H1 (cell line): ENCODE measurements around the gene ADRM1. TPM values are rescaled to one million over a fixed set of nuclear protein-coding genes. Genes with fewer than 3 reads are reported as not detected.

Experiments used
- CTCF ChIA-PET: fragments of 300-600 bp; sonication (Branson Sonifier 250); formaldehyde crosslinking; loops from one replicate; lab custom pipeline; 2021; ENCODE audit not compliant: partially characterized antibody; lab: Charles Lee
- POLR2A ChIA-PET: fragments of 300-600 bp; sonication (Branson Sonifier 250); formaldehyde crosslinking; loops from one replicate; lab custom pipeline; 2021; ENCODE audit warnings: inconsistent platforms; ENCODE audit not compliant: partially characterized antibody; lab: Charles Lee
- DNase-seq, 2 experiments: peaks; one replicate each; pipeline versions ENCODE4 v3.0.0 to v3.0.0-alpha.2; 2010 to 2022; ENCODE audit warnings: low spot score in 2 of 2, low read depth in 1 of 2, mixed read lengths in 1 of 2
- FAIRE-seq: peaks from 2 replicates; lab custom pipeline; 2011; peaks lifted over from hg19 to GRCh38; lab: Jason Lieb, UNC
- H2AFZ ChIP-seq: 2 replicates; pipeline ENCODE4 v1.8.1; 2012; ENCODE audit warnings: low read length, inconsistent platforms
- H2AK5ac ChIP-seq: 2 replicates; pipeline ENCODE4 v1.6.1; 2013; ENCODE audit warnings: low read depth, low read length
- H2BK120ac ChIP-seq: replicated peaks from 2 replicates; pipeline ENCODE3; 2013; ENCODE audit warnings: low read depth, low read length, inconsistent platforms
- H2BK12ac ChIP-seq: 2 replicates; pipeline ENCODE4 v1.6.1; 2013; ENCODE audit warnings: low read depth, low read length
- H2BK15ac ChIP-seq: 2 replicates; pipeline ENCODE4 v1.6.1; 2013; ENCODE audit warnings: low read length
- H2BK20ac ChIP-seq: 2 replicates; pipeline ENCODE4 v1.6.1; 2013; ENCODE audit warnings: low read length
- H2BK5ac ChIP-seq: 2 replicates; pipeline ENCODE4 v1.6.1; 2013; ENCODE audit warnings: low read depth, low read length
- H3K14ac ChIP-seq: 2 replicates; pipeline ENCODE4 v1.6.1; 2013; ENCODE audit warnings: inconsistent platforms; ENCODE audit not compliant: insufficient read length
- H3K18ac ChIP-seq: 2 replicates; pipeline ENCODE4 v1.6.1; 2013; ENCODE audit warnings: low read length; ENCODE audit errors: extremely low read depth
- H3K23ac ChIP-seq: 2 replicates; pipeline ENCODE4 v1.6.1; 2013; ENCODE audit warnings: inconsistent platforms; ENCODE audit not compliant: insufficient read length
- H3K23me2 ChIP-seq: 2 replicates; pipeline ENCODE4 v1.6.1; 2013; ENCODE audit warnings: low read depth, low read length
- H3K27ac ChIP-seq: 2 replicates; pipeline ENCODE4 v1.6.1; 2011; ENCODE audit warnings: low read depth, low read length, inconsistent platforms
- H3K27me3 ChIP-seq, 4 experiments: replicated peaks in 1 of 4; 1 replicate in 1 of 4; 2 replicates in 3 of 4; pipeline versions ENCODE4 v1.6.1 to v1.8.1; 2011 to 2013; ENCODE audit warnings: low read length in 3 of 4, mild to moderate bottlenecking in 3 of 4, inconsistent platforms in 2 of 4, mixed read lengths in 2 of 4, moderate library complexity in 1 of 4; ENCODE audit not compliant: control insufficient read depth in 3 of 4, insufficient read depth in 3 of 4; ENCODE audit errors: extremely low read depth in 1 of 4
- H3K36me3 ChIP-seq, 4 experiments: 2 replicates each; pipeline versions ENCODE4 v1.6.1 to v1.8.1; 2011 to 2013; ENCODE audit warnings: mild to moderate bottlenecking in 4 of 4, low read length in 3 of 4, moderate library complexity in 2 of 4, control low read depth in 1 of 4, inconsistent platforms in 1 of 4; ENCODE audit not compliant: insufficient read depth in 4 of 4, control insufficient read depth in 2 of 4
- H3K4ac ChIP-seq: replicated peaks from 2 replicates; pipeline ENCODE3; 2013; ENCODE audit warnings: low read length, low read depth, mixed read lengths, inconsistent platforms; ENCODE audit not compliant: insufficient read length
- H3K4me1 ChIP-seq, 4 experiments: replicated peaks in 1 of 4; 1 replicate in 1 of 4; 2 replicates in 3 of 4; pipeline versions ENCODE4 v1.6.1 to v1.8.1; 2011 to 2013; ENCODE audit warnings: low read length in 3 of 4, inconsistent platforms in 2 of 4, mixed read lengths in 1 of 4; ENCODE audit not compliant: insufficient read depth in 4 of 4, control insufficient read depth in 3 of 4
- H3K4me2 ChIP-seq, 2 experiments: 2 replicates each; pipeline versions ENCODE4 v1.6.1 to v1.8.1; 2011 to 2013; ENCODE audit warnings: low read depth in 2 of 2, low read length in 2 of 2, control low read depth in 1 of 2, inconsistent platforms in 1 of 2, mild to moderate bottlenecking in 1 of 2; ENCODE audit not compliant: insufficient read depth in 1 of 2
- H3K4me3 ChIP-seq, 4 experiments: fragments of 200-600, 300-600 bp in 1 of 4; sonication (generic), shearing (Covaris generic), sonication (Bioruptor Twin) in 1 of 4; 2 replicates each; pipeline versions ENCODE4 v1.5.1 to v1.8.1; 2011 to 2016; ENCODE audit warnings: low read length in 4 of 4, low read depth in 3 of 4, control low read depth in 2 of 4, inconsistent platforms in 2 of 4, mild to moderate bottlenecking in 2 of 4, mixed read lengths in 1 of 4, moderate library complexity in 1 of 4; ENCODE audit not compliant: insufficient read depth in 2 of 4; ENCODE audit errors: extremely low read depth in 1 of 4
- H3K56ac ChIP-seq: replicated peaks from 2 replicates; pipeline ENCODE3; 2013; ENCODE audit warnings: low read depth, mild to moderate bottlenecking, mixed read lengths, low read length, inconsistent platforms; ENCODE audit not compliant: insufficient read length
- H3K79me1 ChIP-seq: 2 replicates; pipeline ENCODE4 v1.6.1; 2013; ENCODE audit warnings: low read depth, low read length, control low read depth
- H3K79me2 ChIP-seq, 2 experiments: 2 replicates each; pipeline versions ENCODE4 v1.6.1 to v1.8.1; 2012 to 2013; ENCODE audit warnings: low read length in 2 of 2, mild to moderate bottlenecking in 2 of 2, inconsistent platforms in 1 of 2; ENCODE audit not compliant: insufficient read depth in 2 of 2, control insufficient read depth in 1 of 2
- H3K9ac ChIP-seq, 4 experiments: replicated peaks in 1 of 4; 1 replicate in 1 of 4; 2 replicates in 3 of 4; pipeline versions ENCODE4 v1.6.1 to v1.8.1; 2011 to 2013; ENCODE audit warnings: low read depth in 3 of 4, low read length in 3 of 4, control low read depth in 2 of 4, mild to moderate bottlenecking in 2 of 4, moderate library complexity in 2 of 4, inconsistent platforms in 1 of 4; ENCODE audit errors: extremely low read depth in 1 of 4
- H3K9me3 ChIP-seq, 2 experiments: 2 replicates each; pipeline versions ENCODE4 v1.6.1 to v1.8.1; 2012 to 2013; ENCODE audit warnings: mild to moderate bottlenecking in 2 of 2, moderate library complexity in 2 of 2, control low read depth in 1 of 2, inconsistent platforms in 1 of 2, low read depth in 1 of 2, low read length in 1 of 2, mixed read lengths in 1 of 2; ENCODE audit not compliant: insufficient read depth in 2 of 2
- H4K20me1 ChIP-seq, 2 experiments: replicated peaks in 1 of 2; 2 replicates each; pipeline versions ENCODE3 to v1.8.1; 2011 to 2013; ENCODE audit warnings: inconsistent platforms in 2 of 2, low read length in 2 of 2, mild to moderate bottlenecking in 1 of 2; ENCODE audit not compliant: insufficient read depth in 2 of 2, control insufficient read depth in 1 of 2
- H4K5ac ChIP-seq: 2 replicates; pipeline ENCODE4 v1.6.1; 2013; ENCODE audit warnings: low read length, low read depth, mixed read lengths, inconsistent platforms; ENCODE audit not compliant: insufficient read length
- H4K8ac ChIP-seq: 2 replicates; pipeline ENCODE4 v1.8.0; 2013; ENCODE audit warnings: mild to moderate bottlenecking, moderate library complexity, low read length, inconsistent platforms; ENCODE audit not compliant: insufficient read depth; ENCODE audit errors: extremely low read depth
- H4K91ac ChIP-seq: replicated peaks from 2 replicates; pipeline ENCODE3; 2013; ENCODE audit warnings: low read length, mixed read lengths, inconsistent platforms; ENCODE audit not compliant: insufficient read length
- POLR2AphosphoS5 ChIP-seq: IDR thresholded peaks from 2 replicates; pipeline ENCODE4 v1.6.1; 2011; ENCODE audit warnings: low read depth, low read length
- TAF7 ChIP-seq: optimal IDR thresholded peaks from 2 replicates; pipeline ENCODE3; 2011; ENCODE audit warnings: low read depth, mild to moderate bottlenecking, inconsistent platforms, low read length, moderate library complexity, borderline replicate concordance
- WGBS, 2 experiments: shearing (Covaris generic) in 1 of 2; methylation state at CpG; one replicate each; pipeline versions ENCODE4 v1.1.6 to v1.1.7; 2013 to 2015; ENCODE audit warnings: low lambda C conversion rate in 2 of 2, mixed read lengths in 2 of 2, inconsistent platforms in 1 of 2, low coverage in 1 of 2, missing lambda C conversion rate in 1 of 2; ENCODE audit not compliant: insufficient replicate concordance in 2 of 2, insufficient coverage in 1 of 2, insufficient read length in 1 of 2; ENCODE audit errors: extremely low coverage in 1 of 2, missing lambda C conversion rate in 1 of 2; 5-methylcytosine and 5-hydroxymethylcytosine counted together
- polyA plus RNA-seq, 7 experiments: library from polyadenylated mRNA; depleted of rRNA in 3 of 7; stranded (reverse) in 5 of 7; unstranded in 2 of 7; fragments of >200 nt in 5 of 7; fragments of 200-250 nt in 2 of 7; gene quantifications; 1 replicate in 5 of 7; 2 replicates in 1 of 7; 4 replicates in 1 of 7; pipeline versions ENCODE4 v1.2.1 to v1.2.3, GENCODE V29; 2011 to 2013; ENCODE audit warnings: missing spikeins in 2 of 7, mixed read lengths in 2 of 7
- total RNA-seq: library from RNA; stranded (reverse); fragmentation: NEBNext Ultra II Directional; extraction: Animal tissue kit (Norgen Biotek cat#: 25700); gene quantifications from 2 replicates; pipeline ENCODE4 v1.2.1, GENCODE V29; 2021
- TF ChIP-seq, protein P1 (sequence below): IDR thresholded peaks from 2 replicates; pipeline ENCODE4 v1.6.1; 2012; ENCODE audit warnings: low read length, inconsistent platforms

The ADRM1 gene
- total and polyA plus RNA-seq, 2 of the 8 experiments (the other 6 are each of a cell fraction or from before 2014, with no cell fraction given): 126 to 214 TPM

DNA sequence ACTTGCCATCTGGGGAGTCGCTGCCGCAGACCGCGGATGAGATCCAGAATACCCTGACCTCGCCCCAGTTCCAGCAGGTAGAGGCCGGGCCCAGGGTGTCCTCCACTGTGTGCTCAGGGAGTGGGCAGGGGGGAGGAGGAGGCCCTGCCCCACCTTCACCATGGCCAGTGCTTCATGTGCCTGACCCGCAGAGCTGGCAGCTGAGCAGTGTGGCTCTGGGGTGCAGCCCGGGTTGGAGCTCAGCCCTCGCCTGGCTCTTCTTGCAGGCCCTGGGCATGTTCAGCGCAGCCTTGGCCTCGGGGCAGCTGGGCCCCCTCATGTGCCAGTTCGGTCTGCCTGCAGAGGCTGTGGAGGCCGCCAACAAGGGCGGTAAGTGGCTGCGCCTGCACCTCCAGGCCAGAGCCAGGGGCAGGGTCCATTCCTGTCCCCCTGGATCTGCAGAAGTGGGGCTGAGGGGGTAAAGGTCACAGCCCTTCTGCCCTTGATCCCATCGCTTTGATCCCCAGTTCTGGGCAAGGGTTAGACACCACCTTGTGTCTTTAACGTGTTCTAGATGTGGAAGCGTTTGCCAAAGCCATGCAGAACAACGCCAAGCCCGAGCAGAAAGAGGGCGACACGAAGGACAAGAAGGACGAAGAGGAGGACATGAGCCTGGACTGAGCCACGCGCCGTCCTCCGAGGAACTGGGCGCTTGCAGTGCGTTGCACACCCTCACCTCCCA is 5.5 kb downstream of the ADRM1 start:
- H3K9ac ChIP-seq: no peak overlapping the region
- H3K4me2 ChIP-seq: no peak overlapping the region
- no peaks in the 10 kb centered on the region for H3K27me3 ChIP-seq
- H3K27ac ChIP-seq: peak overlapping the region; percentile 34; the same call in 1 of the 2 replicates
- no peak overlapping the region for H4K5ac ChIP-seq
- TF ChIP-seq, protein P1, sequence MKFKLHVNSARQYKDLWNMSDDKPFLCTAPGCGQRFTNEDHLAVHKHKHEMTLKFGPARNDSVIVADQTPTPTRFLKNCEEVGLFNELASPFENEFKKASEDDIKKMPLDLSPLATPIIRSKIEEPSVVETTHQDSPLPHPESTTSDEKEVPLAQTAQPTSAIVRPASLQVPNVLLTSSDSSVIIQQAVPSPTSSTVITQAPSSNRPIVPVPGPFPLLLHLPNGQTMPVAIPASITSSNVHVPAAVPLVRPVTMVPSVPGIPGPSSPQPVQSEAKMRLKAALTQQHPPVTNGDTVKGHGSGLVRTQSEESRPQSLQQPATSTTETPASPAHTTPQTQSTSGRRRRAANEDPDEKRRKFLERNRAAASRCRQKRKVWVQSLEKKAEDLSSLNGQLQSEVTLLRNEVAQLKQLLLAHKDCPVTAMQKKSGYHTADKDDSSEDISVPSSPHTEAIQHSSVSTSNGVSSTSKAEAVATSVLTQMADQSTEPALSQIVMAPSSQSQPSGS: no peak
- TF ChIP-seq TAF7 (no peak), POLR2AphosphoS5 (0 out of 2 replicates have a peak, but pooled peaks have one; percentile 12)
- no peak overlapping the region for H4K91ac ChIP-seq
- peaks cover 0 to 9% (median 4%) of the 10 kb centered on the region in 4 experiments; a peak in 5 of 7 replicates for H3K4me1 ChIP-seq
- no peak overlapping the region for H3K14ac ChIP-seq
- DNase-seq (no peak), FAIRE-seq (no peak)
- H3K18ac ChIP-seq: no peak overlapping the region
- H3K4ac ChIP-seq: no peak overlapping the region
- no peak overlapping the region for H2AK5ac ChIP-seq
- peaks cover 8% of the 10 kb centered on the region; the same call in 1 of the 2 replicates for H3K23me2 ChIP-seq
- H3K79me2 ChIP-seq: peaks cover 17 to 29% of the 10 kb centered on the region in 2 experiments; a peak in 3 of 4 replicates
- ChIA-PET CTCF (interaction anchor here (0.6 to 2.4 kb wide), 7 partner anchors 13 to 96 kb away, joined by 3 to 8 read pairs (median 3); no protein-coding TSS in a partner anchor), POLR2A (interaction anchor here (0.9 to 14.6 kb wide), 15 partner anchors 7 to 80 kb away, joined by 3 to 170 read pairs (median 13); partner anchors contain the start of genes LAMA5 and RPS21)
- peaks cover 32 to 85% (median 69%) of the 10 kb centered on the region in 4 experiments for H3K36me3 ChIP-seq
- 94% methylated on average over 29 of the region's 29 CpGs; no CpG with 5 or more reads in 1 of the 2 experiments for WGBS, 2 experiments
- no peak overlapping the region for H4K8ac ChIP-seq
- H3K4me3 ChIP-seq: no peak overlapping the region
- H2BK12ac ChIP-seq: no peak overlapping the region
- no peaks in the 10 kb centered on the region for H3K9me3 ChIP-seq
- H2AFZ ChIP-seq: no peak overlapping the region
- H3K79me1 ChIP-seq: peaks cover 13% of the 10 kb centered on the region
- no peak overlapping the region for H3K56ac ChIP-seq
- no peak overlapping the region for H2BK5ac ChIP-seq
- H2BK120ac ChIP-seq: no peak overlapping the region
- peaks cover 34 to 54% of the 10 kb centered on the region in 2 experiments for H4K20me1 ChIP-seq
- H2BK20ac ChIP-seq: no peak overlapping the region
- H3K23ac ChIP-seq: no peak overlapping the region
- no peak overlapping the region for H2BK15ac ChIP-seq
